ENCODE data around the gene TADA1. TPM values are rescaled to one million over a fixed set of nuclear protein-coding genes. Genes with fewer than 3 reads are reported as not detected.

The TADA1 gene
- total and polyA plus RNA-seq, 5 donors: 8.1 to 10.7 (median 10.3) TPM

DNA sequence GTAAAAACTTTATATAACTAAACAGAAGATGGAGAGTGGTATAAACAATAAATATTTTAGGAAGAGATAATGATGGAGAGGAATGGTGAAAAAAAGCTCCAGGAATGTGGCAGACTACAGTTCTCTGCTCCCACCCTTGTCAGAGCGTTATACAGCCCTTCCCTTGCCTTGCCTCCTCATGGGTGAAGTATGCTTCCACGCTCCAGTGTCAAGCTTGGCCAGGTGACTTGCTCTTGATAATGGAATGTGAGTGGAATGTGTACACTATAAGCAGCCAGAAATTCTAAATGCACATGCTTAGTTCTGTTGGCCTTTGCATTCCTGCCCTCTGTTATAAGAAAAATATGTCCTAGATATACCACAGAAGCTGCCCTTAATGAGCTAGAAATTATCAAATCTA is 61.5 kb downstream of the TADA1 start:
- intact Hi-C loops (cut with DNase I): loop anchor here in 1 of 4 donors (10.0 kb wide), 1 partner anchor 290 kb away; no protein-coding TSS in a partner anchor
- ATAC-seq (no peak), DNase-seq (no peak)
- H3K4me3 ChIP-seq (ENCODE audit: low read length): no peak overlapping the region
- H3K4me1 ChIP-seq (ENCODE audit: control insufficient read depth, insufficient read depth, low read length): no peaks in the 10 kb centered on the region
- 21% methylated on average over 2 of the region's 2 CpGs for WGBS
- H3K27me3 ChIP-seq (ENCODE audit: control insufficient read depth, insufficient read depth): no peaks in the 10 kb centered on the region
- peaks cover 2% of the 10 kb centered on the region for H3K9me3 ChIP-seq (ENCODE audit: control insufficient read depth, low read length)
- no peak overlapping the region for H3K27ac ChIP-seq (ENCODE audit: low read length)

- intact Hi-C loops (cut with DNase I): loop anchor here in 1 of 4 donors (10.0 kb wide), 1 partner anchor 289 kb away; no protein-coding TSS in a partner anchor
- no peaks in the 10 kb centered on the region for H3K27me3 ChIP-seq (ENCODE audit: control insufficient read depth, insufficient read depth)
- no peaks in the 10 kb centered on the region for H3K4me1 ChIP-seq (ENCODE audit: control insufficient read depth, insufficient read depth, low read length)
- no peak overlapping the region for H3K4me3 ChIP-seq (ENCODE audit: low read length)
- ATAC-seq: no peak
- no peak overlapping the region for H3K27ac ChIP-seq (ENCODE audit: low read length)
- no peak for DNase-seq
- WGBS: 33% methylated on average over 2 of the region's 2 CpGs
- H3K9me3 ChIP-seq (ENCODE audit: control insufficient read depth, low read length): peaks cover 2% of the 10 kb centered on the region
Observed at GRCh38 chr1:166813508-166814223, 62.4 kb downstream of the TADA1 start.

GRCh38 chr1:166811691-166812090 is 64.4 kb downstream of the TADA1 start:
- 45% methylated on average over 2 of the region's 2 CpGs for WGBS
- no peak for ATAC-seq
- intact Hi-C loops (cut with DNase I): loop anchor here in 1 of 4 donors (10.0 kb wide), 1 partner anchor 287 kb away; no protein-coding TSS in a partner anchor
- H3K27me3 ChIP-seq (ENCODE audit: control insufficient read depth, insufficient read depth): no peaks in the 10 kb centered on the region
- H3K9me3 ChIP-seq (ENCODE audit: control insufficient read depth, low read length): peaks cover 2% of the 10 kb centered on the region
- H3K4me1 ChIP-seq (ENCODE audit: control insufficient read depth, insufficient read depth, low read length): no peaks in the 10 kb centered on the region
- H3K4me3 ChIP-seq (ENCODE audit: low read length): no peak overlapping the region
- DNase-seq: no peak
- no peak overlapping the region for H3K27ac ChIP-seq (ENCODE audit: low read length)

- H3K27me3 ChIP-seq (ENCODE audit: control insufficient read depth, insufficient read depth): no peaks in the 10 kb centered on the region
- no peaks in the 10 kb centered on the region for H3K9me3 ChIP-seq (ENCODE audit: control insufficient read depth, low read length)
- no peak overlapping the region for H3K4me3 ChIP-seq (ENCODE audit: low read length)
- DNase-seq (no peak), ATAC-seq (no peak)
- no peak overlapping the region for H3K27ac ChIP-seq (ENCODE audit: low read length)
- WGBS: 81% methylated on average over 2 of the region's 2 CpGs
- intact Hi-C loops (cut with DNase I): no loop called here
- no peaks in the 10 kb centered on the region for H3K4me1 ChIP-seq (ENCODE audit: control insufficient read depth, insufficient read depth, low read length)
Observed at GRCh38 chr1:166808952-166809351, 67.1 kb downstream of the TADA1 start.

Other genes with a start within 250 kb of the TADA1 start
- 10 to 100 TPM; 17.6 to 23.1 (median 20.3) TPM for gene POGK, start 36.8 kb downstream of the TADA1 start, total RNA-seq
- gene POGK, start 36.8 kb downstream of the TADA1 start, polyA plus RNA-seq: 8.6 TPM
- 10 to 100 TPM in 1 of 4 donors, 1 to 10 TPM in 3; 3.3 to 13.7 (median 4.4) TPM for gene ILDR2, start 99.3 kb upstream of the TADA1 start, total RNA-seq
- 0.95 TPM for gene ILDR2, start 99.3 kb upstream of the TADA1 start, polyA plus RNA-seq
- 1 to 10 TPM; 3.2 to 7.5 (median 5.2) TPM for gene MAEL, start 113.0 kb upstream of the TADA1 start, total RNA-seq
- 3.9 TPM for gene MAEL, start 113.0 kb upstream of the TADA1 start, polyA plus RNA-seq
- under 1 TPM in 3 of 4 donors, not detected in 1; 0.11 to 0.31 (median 0.14) TPM for gene GPA33, start 214.1 kb upstream of the TADA1 start, total RNA-seq
- gene GPA33, start 214.1 kb upstream of the TADA1 start, polyA plus RNA-seq: 0.36 TPM
- gene STYXL2, start 217.8 kb upstream of the TADA1 start, total RNA-seq: 100 to 1,000 TPM in 3 of 4 donors, 10 to 100 TPM in 1; 94.1 to 144 (median 122) TPM
- gene STYXL2, start 217.8 kb upstream of the TADA1 start, polyA plus RNA-seq: 69.5 TPM

Data from right cardiac atrium (tissue), 5 donors.